Activated naive CD8-positive, alpha-beta T cell treated with anti-CD3 and anti-CD28 coated beads, Interleukin-2, amount 10 ng/mL, durations not matched to agents 7 days and 5 days (primary cell): ENCODE results near the gene ARHGAP27. TPM values are rescaled to one million over a fixed set of nuclear protein-coding genes. Genes with fewer than 3 reads are reported as not detected.
A peak's percentile ranks its signal among the peaks of the same experiment; 100 is the strongest.

Source experiments
- ATAC-seq: fragments of 150-1000 bp; cut with Tn5 transposase; one replicate; pipeline ENCODE4 v1.10.0; 2021; ENCODE audit warnings: low read depth, moderate library complexity
- POLR2A ChIA-PET: fragments of 350-600 bp; sonication (Branson Sonifier 250); formaldehyde crosslinking; loops from one replicate; lab custom pipeline; 2021; ENCODE audit warnings: antibody characterized with exemption; lab: Charles Lee
- DNase-seq: peaks from one replicate; pipeline ENCODE4 v3.0.0; 2021
- H3K27ac Mint-ChIP-seq: one replicate; pipeline ENCODE4 v1.8.0; 2022; ENCODE audit warnings: mild to moderate bottlenecking, mixed read lengths
- H3K27me3 Mint-ChIP-seq: one replicate; pipeline ENCODE4 v1.8.0; 2022; ENCODE audit warnings: mild to moderate bottlenecking, moderate library complexity, mixed read lengths
- H3K36me3 Mint-ChIP-seq: one replicate; pipeline ENCODE4 v1.8.0; 2021; ENCODE audit warnings: mild to moderate bottlenecking, mixed read lengths
- H3K4me1 Mint-ChIP-seq: one replicate; pipeline ENCODE4 v1.8.0; 2021; ENCODE audit warnings: mixed read lengths
- H3K4me3 Mint-ChIP-seq: one replicate; pipeline ENCODE4 v1.8.0; 2022; ENCODE audit warnings: mild to moderate bottlenecking, moderate library complexity, mixed read lengths
- H3K9me3 Mint-ChIP-seq: one replicate; pipeline ENCODE4 v1.8.0; 2021; ENCODE audit warnings: mixed read lengths
- total RNA-seq, 2 experiments: library from RNA; stranded (reverse); gene quantifications; one replicate each; pipeline ENCODE4 v1.2.3, GENCODE V29; 2021

ARHGAP27 gene
- total RNA-seq, 2 experiments from 2014 or later, result 99.8 to 114 TPM

GRCh38 chr17:45376171-45377005 lies 56.3 kb downstream of the ARHGAP27 start:
- Mint-ChIP-seq H3K27ac (no peak overlapping the region), H3K4me1 (peaks cover 4% of the 10 kb centered on the region)
- POLR2A ChIA-PET, result no interaction called here

GRCh38 chr17:45374501-45374900 lies 58.2 kb downstream of the ARHGAP27 start:
- Mint-ChIP-seq H3K9me3 (no peaks in the 10 kb centered on the region), H3K27me3 (peaks cover 17% of the 10 kb centered on the region), H3K27ac (no peak overlapping the region), H3K4me1 (peaks cover 12% of the 10 kb centered on the region), H3K4me3 (no peak overlapping the region), H3K36me3 (no peaks in the 10 kb centered on the region)
- POLR2A ChIA-PET, result no interaction called here
- DNase-seq, result no peak
- no peak for ATAC-seq

More at GRCh38 chr17:45376171-45377005, 56.3 kb downstream of the ARHGAP27 start:
- Mint-ChIP-seq H3K36me3 (no peaks in the 10 kb centered on the region), H3K9me3 (no peaks in the 10 kb centered on the region), H3K4me3 (no peak overlapping the region), H3K27me3 (peaks cover 12% of the 10 kb centered on the region)
- ATAC-seq (no peak), DNase-seq (no peak)

DNA sequence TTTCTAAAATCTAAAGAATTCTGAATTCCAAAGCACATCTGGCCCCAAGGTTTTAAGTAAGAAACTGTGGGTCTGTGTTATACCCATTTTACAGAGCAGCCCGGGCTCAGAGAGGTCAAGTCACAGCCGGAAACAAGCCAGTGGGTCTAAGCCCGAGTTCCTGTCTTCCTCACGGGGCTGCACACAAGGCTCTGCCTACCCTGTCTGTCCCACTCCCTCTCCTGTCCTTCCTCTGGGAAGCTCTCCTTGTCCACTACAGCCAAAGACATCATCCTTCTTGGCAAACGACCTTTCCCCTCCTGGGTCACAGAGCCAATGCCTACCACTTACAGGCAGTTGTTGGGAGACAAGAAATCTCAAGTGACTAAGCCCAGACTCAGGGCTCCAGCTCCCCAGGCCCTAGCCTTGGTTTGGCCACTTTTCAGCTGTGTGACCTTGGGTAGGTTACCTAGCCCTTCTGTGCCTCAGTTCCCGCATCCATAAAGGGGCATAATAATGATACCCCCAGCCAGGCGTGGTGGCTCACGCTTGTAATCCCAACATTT lies 60.3 kb downstream of the ARHGAP27 start:
- Mint-ChIP-seq H3K27me3 (peaks cover 31% of the 10 kb centered on the region), H3K4me1 (peaks cover 12% of the 10 kb centered on the region), H3K27ac (no peak overlapping the region), H3K4me3 (peak overlapping the region; percentile 53), H3K9me3 (no peaks in the 10 kb centered on the region), H3K36me3 (no peaks in the 10 kb centered on the region)
- POLR2A ChIA-PET, result interaction anchor here (0.6 to 0.7 kb wide), 2 partner anchors 12 to 13 kb away, joined by 4 to 5 read pairs; no protein-coding TSS in a partner anchor
- DNase-seq (no peak), ATAC-seq (no peak)

DNA sequence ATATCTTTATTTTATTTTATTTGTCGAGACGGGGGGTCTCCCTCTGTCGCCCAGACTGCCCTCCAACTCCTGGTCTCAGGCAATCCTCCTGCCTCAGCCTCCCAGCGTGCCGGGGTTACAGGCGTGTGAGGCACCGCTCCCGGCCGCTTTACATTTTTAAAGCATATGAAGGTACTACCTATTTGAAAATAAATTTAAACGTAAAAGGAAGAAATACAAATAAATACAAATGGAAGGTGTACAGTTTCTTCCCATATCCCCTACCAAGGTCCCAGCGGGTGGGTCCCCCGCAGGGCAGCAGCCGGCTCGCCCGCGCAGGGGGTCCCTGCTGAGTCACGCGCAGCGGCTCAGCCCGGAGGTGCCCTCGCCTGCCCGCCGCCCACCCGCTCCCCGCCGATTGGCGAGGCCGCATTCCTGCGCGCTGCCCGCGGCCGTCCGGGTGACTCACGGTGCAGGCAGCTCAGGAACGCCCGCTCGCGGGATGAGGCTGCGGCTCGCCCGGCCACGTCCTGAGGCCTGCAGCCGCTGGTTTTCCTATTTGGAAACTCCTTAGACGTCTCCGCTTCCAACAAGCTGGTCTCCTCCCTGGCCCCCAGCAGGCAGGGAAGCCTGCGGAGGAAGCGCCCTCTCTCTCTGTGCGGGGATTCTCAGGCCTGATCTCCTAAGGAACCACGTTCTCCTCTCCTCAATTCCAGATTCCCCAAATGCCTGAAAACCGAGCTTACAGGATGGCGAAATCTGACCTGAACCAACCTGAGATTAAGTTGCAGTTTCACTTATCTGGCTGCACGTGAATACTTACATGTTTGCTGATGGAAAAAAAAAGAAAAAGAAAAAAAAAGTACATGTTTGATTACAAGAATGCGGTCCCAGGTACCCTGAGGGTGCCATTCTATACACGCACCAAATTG lies 61.0 kb downstream of the ARHGAP27 start:
- H3K36me3 Mint-ChIP-seq, result no peaks in the 10 kb centered on the region
- no peaks in the 10 kb centered on the region for H3K9me3 Mint-ChIP-seq
- H3K27me3 Mint-ChIP-seq, result peaks cover 36% of the 10 kb centered on the region
- DNase-seq, result peak; percentile 56
- ATAC-seq, result peak; percentile 62
- H3K4me3 Mint-ChIP-seq, result peak overlapping the region; percentile 53
- no peak overlapping the region for H3K27ac Mint-ChIP-seq
- POLR2A ChIA-PET, result interaction anchor here (0.6 kb wide), 1 partner anchor 12 kb away, joined by 4 read pairs; no protein-coding TSS in a partner anchor
- H3K4me1 Mint-ChIP-seq, result peaks cover 12% of the 10 kb centered on the region

- peaks cover 12% of the 10 kb centered on the region for H3K4me1 Mint-ChIP-seq
- H3K27ac Mint-ChIP-seq, result no peak overlapping the region
- no peaks in the 10 kb centered on the region for H3K36me3 Mint-ChIP-seq
- DNase-seq, result no peak
- H3K27me3 Mint-ChIP-seq, result peaks cover 37% of the 10 kb centered on the region
- no peak for ATAC-seq
- H3K9me3 Mint-ChIP-seq, result no peaks in the 10 kb centered on the region
- peak overlapping the region; percentile 28 for H3K4me3 Mint-ChIP-seq
- POLR2A ChIA-PET, result interaction anchor here (0.6 kb wide), 1 partner anchor 14 kb away, joined by 6 read pairs; no protein-coding TSS in a partner anchor
These were observed 61.7 kb downstream of the ARHGAP27 start for GRCh38 chr17:45370949-45371413.

DNA sequence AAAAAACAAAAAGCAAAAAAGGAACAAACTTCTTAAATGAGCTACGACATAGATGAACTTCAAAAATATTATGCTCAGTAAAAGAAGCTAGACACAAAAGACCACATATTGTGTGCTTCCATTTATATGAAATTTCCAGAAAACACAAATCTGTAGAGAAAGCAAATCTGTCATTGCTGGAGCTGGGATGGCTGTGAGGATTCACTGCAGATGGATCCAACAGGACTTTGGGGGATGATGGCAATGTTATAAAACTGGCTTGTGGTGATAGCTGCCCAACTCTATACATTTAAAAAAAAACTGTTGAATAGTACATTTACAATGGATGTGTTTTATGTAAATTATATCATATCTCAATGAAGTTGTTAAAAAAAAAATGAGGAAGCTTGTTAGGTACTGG lies 63.2 kb downstream of the ARHGAP27 start:
- peaks cover 44% of the 10 kb centered on the region for H3K27me3 Mint-ChIP-seq
- H3K27ac Mint-ChIP-seq, result no peak overlapping the region

DNA sequence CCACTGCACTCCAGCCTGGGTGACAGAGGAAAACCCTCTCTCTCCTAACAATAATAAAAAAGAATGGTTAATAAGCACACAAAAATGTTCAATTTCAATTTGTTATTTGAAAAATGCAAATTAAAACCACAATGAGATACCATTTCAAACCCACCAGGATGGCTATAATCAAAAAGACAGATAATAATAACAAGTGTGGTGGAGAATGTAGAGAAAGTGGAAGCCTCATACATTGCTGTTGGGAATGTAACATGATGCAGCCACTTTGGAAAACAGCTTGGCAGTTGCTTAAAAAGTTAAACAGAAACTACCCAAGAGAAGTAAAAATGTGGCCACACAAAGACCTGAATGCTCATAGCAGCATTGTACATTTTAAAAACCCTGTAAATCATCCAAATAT lies 64.0 kb downstream of the ARHGAP27 start:
- no peaks in the 10 kb centered on the region for H3K9me3 Mint-ChIP-seq
- POLR2A ChIA-PET, result no interaction called here
- H3K36me3 Mint-ChIP-seq, result no peaks in the 10 kb centered on the region
- no peak overlapping the region for H3K27ac Mint-ChIP-seq
- no peak overlapping the region for H3K4me3 Mint-ChIP-seq
- H3K4me1 Mint-ChIP-seq, result peaks cover 12% of the 10 kb centered on the region
- no peak for ATAC-seq
- no peak for DNase-seq
- peaks cover 41% of the 10 kb centered on the region for H3K27me3 Mint-ChIP-seq

More for the DNA sequence above, 63.2 kb downstream of the ARHGAP27 start:
- POLR2A ChIA-PET, result no interaction called here
- Mint-ChIP-seq H3K4me3 (no peak overlapping the region), H3K9me3 (no peaks in the 10 kb centered on the region), H3K4me1 (peaks cover 12% of the 10 kb centered on the region), H3K36me3 (no peaks in the 10 kb centered on the region)
- DNase-seq, result no peak
- ATAC-seq, result no peak

GRCh38 chr17:45367216-45367615 lies 65.5 kb downstream of the ARHGAP27 start:
- Mint-ChIP-seq H3K9me3 (no peaks in the 10 kb centered on the region), H3K27me3 (peaks cover 44% of the 10 kb centered on the region), H3K27ac (no peak overlapping the region), H3K4me1 (peaks cover 12% of the 10 kb centered on the region), H3K4me3 (no peak overlapping the region), H3K36me3 (no peaks in the 10 kb centered on the region)
- no peak for DNase-seq
- POLR2A ChIA-PET, result no interaction called here
- no peak for ATAC-seq

- H3K36me3 Mint-ChIP-seq, result no peaks in the 10 kb centered on the region
- H3K27me3 Mint-ChIP-seq, result peaks cover 42% of the 10 kb centered on the region
- ATAC-seq (no peak), DNase-seq (no peak)
- no peak overlapping the region for H3K27ac Mint-ChIP-seq
- POLR2A ChIA-PET, result no interaction called here
- peaks cover 9% of the 10 kb centered on the region for H3K4me1 Mint-ChIP-seq
- no peak overlapping the region for H3K4me3 Mint-ChIP-seq
- no peaks in the 10 kb centered on the region for H3K9me3 Mint-ChIP-seq
These were observed 66.0 kb downstream of the ARHGAP27 start for GRCh38 chr17:45366691-45367090.

DNA sequence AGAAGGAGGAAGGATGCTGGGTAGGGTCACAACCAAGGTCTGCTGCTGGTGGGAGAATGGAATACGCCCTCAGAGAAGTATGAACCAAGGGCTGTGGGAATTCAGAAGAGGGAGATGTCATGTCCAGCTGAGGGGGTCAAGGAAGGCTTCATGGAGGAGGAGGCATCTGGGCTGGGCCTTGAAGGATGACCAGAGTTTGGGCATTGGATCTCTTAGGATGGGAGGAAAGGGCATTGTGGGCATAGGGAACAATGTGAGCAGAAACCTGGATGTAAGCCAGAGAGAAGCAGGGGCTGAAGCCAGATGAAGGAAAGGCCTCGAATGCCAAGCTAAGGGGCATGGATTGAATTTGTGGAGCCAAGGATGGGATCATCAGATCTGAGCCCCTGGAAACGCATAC lies 66.6 kb downstream of the ARHGAP27 start:
- no peaks in the 10 kb centered on the region for H3K9me3 Mint-ChIP-seq
- H3K27ac Mint-ChIP-seq, result no peak overlapping the region
- peaks cover 5% of the 10 kb centered on the region for H3K4me1 Mint-ChIP-seq
- no peak overlapping the region for H3K4me3 Mint-ChIP-seq
- POLR2A ChIA-PET, result no interaction called here
- DNase-seq, result no peak
- no peak for ATAC-seq
- H3K27me3 Mint-ChIP-seq, result peaks cover 43% of the 10 kb centered on the region
- H3K36me3 Mint-ChIP-seq, result no peaks in the 10 kb centered on the region

DNA sequence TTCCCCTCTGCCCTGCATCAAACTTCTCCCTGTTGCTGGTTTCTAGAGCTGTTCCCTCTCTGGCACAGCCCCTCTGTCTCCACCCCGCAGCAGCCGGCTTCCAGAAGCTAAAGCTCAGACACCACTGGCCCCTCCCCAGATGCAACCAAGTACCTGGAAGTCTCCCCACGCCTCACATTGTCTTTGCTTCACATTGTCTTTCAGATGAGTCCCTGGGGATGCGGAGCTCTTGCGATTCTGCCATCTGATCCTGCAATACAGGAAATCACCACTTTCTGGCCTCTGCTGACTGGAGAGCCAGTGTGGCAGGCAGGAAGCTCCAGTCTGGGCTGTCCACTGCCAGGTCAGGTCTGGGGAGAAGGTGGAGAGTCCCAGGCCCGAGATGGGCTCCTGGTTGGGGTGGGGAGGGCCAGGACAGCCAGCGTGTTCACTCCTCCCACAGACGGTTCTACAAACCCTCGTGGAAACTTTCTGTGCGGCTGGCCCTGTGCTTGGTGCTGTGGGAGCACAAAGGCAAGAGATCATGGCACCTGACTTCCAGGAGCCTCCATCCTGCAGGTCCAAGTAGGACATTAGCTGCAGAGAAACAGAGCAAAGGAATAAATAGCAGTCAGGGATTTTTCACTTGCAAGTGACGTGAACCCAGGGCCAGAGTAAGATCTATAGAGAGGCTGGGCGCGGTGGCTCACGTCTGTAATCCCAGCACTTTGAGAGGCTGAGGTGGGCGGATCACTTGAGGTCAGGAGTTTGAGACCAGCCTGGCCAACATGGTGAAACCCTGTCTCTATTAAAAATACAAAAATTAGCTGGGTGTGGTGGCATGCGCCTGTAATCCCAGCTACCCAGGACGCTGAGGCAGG lies 67.9 kb downstream of the ARHGAP27 start:
- no peak overlapping the region for H3K27ac Mint-ChIP-seq
- POLR2A ChIA-PET, result no interaction called here
- H3K4me3 Mint-ChIP-seq, result no peak overlapping the region
- H3K9me3 Mint-ChIP-seq, result no peaks in the 10 kb centered on the region
- peaks cover 41% of the 10 kb centered on the region for H3K27me3 Mint-ChIP-seq
- no peak for DNase-seq
- no peaks in the 10 kb centered on the region for H3K4me1 Mint-ChIP-seq
- H3K36me3 Mint-ChIP-seq, result no peaks in the 10 kb centered on the region
- no peak for ATAC-seq

DNA sequence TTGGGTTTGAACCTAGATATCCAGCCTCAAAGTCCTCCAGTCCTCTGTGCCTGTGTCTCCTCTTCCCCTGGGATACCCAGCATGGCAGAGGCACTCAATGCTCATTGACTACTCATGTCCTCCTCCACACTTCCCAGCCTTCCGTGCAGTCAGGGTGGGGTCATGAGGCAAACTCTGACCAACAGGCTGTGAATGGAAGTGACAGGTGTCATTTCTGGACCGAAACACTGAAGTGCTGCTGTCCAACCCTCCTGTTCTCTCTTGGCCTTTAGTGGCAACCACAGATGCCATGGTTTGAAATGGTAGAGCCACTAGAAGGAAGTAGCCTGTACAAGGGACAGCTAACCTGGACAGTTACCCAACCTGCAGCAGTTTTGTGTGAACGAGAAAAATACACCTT lies 69.2 kb downstream of the ARHGAP27 start:
- peaks cover 31% of the 10 kb centered on the region for H3K27me3 Mint-ChIP-seq
- H3K27ac Mint-ChIP-seq, result no peak overlapping the region
- no peaks in the 10 kb centered on the region for H3K4me1 Mint-ChIP-seq
- H3K4me3 Mint-ChIP-seq, result no peak overlapping the region
- ATAC-seq (no peak), DNase-seq (no peak)
- POLR2A ChIA-PET, result no interaction called here
- H3K36me3 Mint-ChIP-seq, result no peaks in the 10 kb centered on the region
- H3K9me3 Mint-ChIP-seq, result no peaks in the 10 kb centered on the region
